GM12878 (cell line): Measurements from ENCODE around the gene PPP1R12B. TPM values are rescaled to one million over a fixed set of nuclear protein-coding genes. Genes with fewer than 3 reads are reported as not detected.

Experiments
- ATAC-seq: fragments of 200-7000 bp; cut with Tn5 transposase; 3 replicates; pipeline ENCODE4 v1.9.1; 2020; ENCODE audit warnings: mild to moderate bottlenecking, moderate library complexity
- BruUV-seq: library from RNA; stranded (reverse); fragments of 400-500 nt; replicated peaks from 2 replicates; lab custom pipeline; 2021; lab: Mats Ljungman, UMichigan
- CTCF ChIA-PET: fragments of 300-600 bp; sonication (Branson Sonifier 250); formaldehyde crosslinking; extraction: SDS; loops from one replicate; lab custom pipeline; 2021; ENCODE audit warnings: inconsistent platforms; lab: Yijun Ruan, JAX
- POLR2A ChIA-PET: fragments of 350-600 bp; formaldehyde crosslinking; extraction: SDS; loops from one replicate; lab custom pipeline; 2021; ENCODE audit warnings: inconsistent platforms; lab: Charles Lee
- RAD21 ChIA-PET: fragments of 300-600 bp; sonication (Branson Sonifier 250); formaldehyde crosslinking; loops from one replicate; lab custom pipeline; 2023; ENCODE audit warnings: antibody characterized with exemption; ENCODE audit not compliant: unreplicated experiment; lab: Charles Lee
- SMC1A ChIA-PET: fragments of 300-600 bp; sonication (Branson Sonifier 250); formaldehyde crosslinking; loops from one replicate; lab custom pipeline; 2023; ENCODE audit not compliant: unreplicated experiment, uncharacterized antibody; lab: Charles Lee
- DNase-seq: peaks from one replicate; pipeline ENCODE4 v3.0.0-alpha.2; 2011; ENCODE audit warnings: low read depth, low spot score
- FAIRE-seq: peaks from 3 replicates; lab custom pipeline; 2011; peaks lifted over from hg19 to GRCh38; lab: Jason Lieb, UNC
- H2AFZ ChIP-seq: 2 replicates; pipeline ENCODE4 v1.6.0; 2011; ENCODE audit warnings: low read depth, low read length, control low read depth; ENCODE audit not compliant: control insufficient read depth
- H3K27ac ChIP-seq: 2 replicates; pipeline ENCODE4 v1.5.1; 2011; ENCODE audit warnings: control low read depth; ENCODE audit not compliant: control insufficient read depth, insufficient read depth
- H3K27me3 ChIP-seq, 2 experiments: replicated peaks in 1 of 2; 2 replicates each; pipeline versions ENCODE4 v1.6.0 to v1.6.1; 2011; ENCODE audit warnings: low read length in 1 of 2; ENCODE audit not compliant: control insufficient read depth in 2 of 2, insufficient read depth in 2 of 2
- H3K36me3 ChIP-seq, 2 experiments: 2 replicates each; pipeline ENCODE4 v1.5.1; 2011; ENCODE audit warnings: low read length in 1 of 2; ENCODE audit not compliant: control insufficient read depth in 2 of 2, insufficient read depth in 2 of 2
- H3K4me1 ChIP-seq: 2 replicates; pipeline ENCODE4 v1.6.1; 2011; ENCODE audit warnings: mild to moderate bottlenecking, low read length, moderate library complexity, mixed read lengths; ENCODE audit not compliant: control insufficient read depth, insufficient read depth
- H3K4me2 ChIP-seq: 2 replicates; pipeline ENCODE4 v1.6.0; 2011; ENCODE audit warnings: control low read depth; ENCODE audit not compliant: control insufficient read depth, insufficient read depth
- H3K4me3 ChIP-seq: fragments of 200-600 bp; sonication (generic); 2 replicates; pipeline ENCODE4 v1.5.1; 2016
- H3K79me2 ChIP-seq: 2 replicates; pipeline ENCODE4 v1.6.0; 2011; ENCODE audit warnings: low read length; ENCODE audit not compliant: control insufficient read depth, insufficient read depth
- H3K9ac ChIP-seq: 2 replicates; pipeline ENCODE4 v1.8.0; 2011; ENCODE audit warnings: low read length, control low read depth, mixed read lengths; ENCODE audit not compliant: control insufficient read depth, insufficient read depth
- H3K9me3 ChIP-seq: replicated peaks from 3 replicates; pipeline ENCODE4 v1.5.1; 2011; ENCODE audit warnings: mild to moderate bottlenecking, low read length; ENCODE audit not compliant: control insufficient read depth, insufficient read depth
- H4K20me1 ChIP-seq: 2 replicates; pipeline ENCODE4 v1.6.0; 2011; ENCODE audit not compliant: control insufficient read depth, insufficient read depth
- ASH2L ChIP-seq: fragments of 300-600, 200-600 bp; sonication (generic); IDR thresholded peaks from 2 replicates; pipeline ENCODE4 v1.6.1; 2017; ENCODE audit warnings: low read depth, mild to moderate bottlenecking, borderline replicate concordance
- BCL11A ChIP-seq: IDR thresholded peaks from 2 replicates; pipeline ENCODE4 v1.6.1; 2011; ENCODE audit warnings: low read depth, low read length
- EGR1 ChIP-seq, 2 experiments: IDR thresholded peaks; 1 replicate in 1 of 2; 2 replicates in 1 of 2; pipeline ENCODE4 v1.6.1; 2011 to 2012; ENCODE audit warnings: low read depth in 2 of 2, low read length in 2 of 2, borderline replicate concordance in 1 of 2, mild to moderate bottlenecking in 1 of 2, moderate library complexity in 1 of 2
- FOXK2 ChIP-seq: fragments of 450-650 bp; IDR thresholded peaks from 2 replicates; pipeline ENCODE4 v1.6.1; 2017; ENCODE audit warnings: mild to moderate bottlenecking, moderate library complexity
- FOXM1 ChIP-seq: IDR thresholded peaks from 2 replicates; pipeline ENCODE4 v1.6.1; 2012; ENCODE audit warnings: low read depth, mild to moderate bottlenecking, inconsistent platforms, low read length, moderate library complexity
- GABPA ChIP-seq: IDR thresholded peaks from 2 replicates; pipeline ENCODE4 v1.6.1; 2014; ENCODE audit warnings: antibody characterized with exemption, low read depth, mild to moderate bottlenecking, inconsistent platforms
- GATAD2B ChIP-seq: fragments of 450-650 bp; conservative IDR thresholded peaks from 2 replicates; pipeline ENCODE4 v1.6.1; 2017; ENCODE audit warnings: low read depth, mild to moderate bottlenecking, moderate library complexity
- HDAC6 ChIP-seq: fragments of 200-600 bp; sonication (generic); IDR thresholded peaks from one replicate; pipeline ENCODE4 v1.8.0; 2017; ENCODE audit warnings: antibody characterized with exemption; ENCODE audit not compliant: unreplicated experiment
- IRF3 ChIP-seq: fragments of 450-650 bp; IDR thresholded peaks from 2 replicates; pipeline ENCODE4 v1.6.1; 2014; ENCODE audit warnings: mild to moderate bottlenecking
- JUNB ChIP-seq: IDR thresholded peaks from 2 replicates; pipeline ENCODE4 v1.6.1; 2016; ENCODE audit warnings: antibody characterized with exemption, mild to moderate bottlenecking
- KAT2A ChIP-seq: conservative IDR thresholded peaks from 2 replicates; pipeline ENCODE4 v1.6.1; 2011; ENCODE audit warnings: low read depth, low read length; ENCODE audit not compliant: control insufficient read depth
- MEF2A ChIP-seq: IDR thresholded peaks from 2 replicates; pipeline ENCODE4 v1.6.1; 2011; ENCODE audit warnings: low read depth, mild to moderate bottlenecking, low read length, moderate library complexity; ENCODE audit not compliant: insufficient read depth
- MYC ChIP-seq: IDR thresholded peaks from 2 replicates; pipeline ENCODE4 v1.6.1; 2011; ENCODE audit warnings: mild to moderate bottlenecking, low read length, moderate library complexity, inconsistent platforms; ENCODE audit not compliant: insufficient read depth, insufficient replicate concordance, insufficient read length, severe bottlenecking
- PAX5 ChIP-seq: IDR thresholded peaks from 2 replicates; pipeline ENCODE4 v1.6.1; 2011; ENCODE audit warnings: low read depth, low read length, borderline replicate concordance
- PAX8 ChIP-seq: fragments of 450-650 bp; IDR thresholded peaks from 2 replicates; pipeline ENCODE4 v1.6.1; 2017; ENCODE audit warnings: mild to moderate bottlenecking, moderate library complexity
- RELA ChIP-seq: fragments of 450-650 bp; IDR thresholded peaks from 2 replicates; pipeline ENCODE4 v1.8.0; 2014; ENCODE audit warnings: borderline replicate concordance; ENCODE audit not compliant: partially characterized antibody
- SPI1 ChIP-seq: IDR thresholded peaks from 2 replicates; pipeline ENCODE4 v1.6.1; 2011; ENCODE audit warnings: low read depth, mild to moderate bottlenecking, low read length, moderate library complexity, borderline replicate concordance; ENCODE audit not compliant: insufficient read depth
- YBX1 ChIP-seq: fragments of 450-650 bp; IDR thresholded peaks from 2 replicates; pipeline ENCODE4 v1.6.1; 2016; ENCODE audit warnings: antibody characterized with exemption
- WGBS: methylation state at CpG from one replicate; pipeline ENCODE4 v1.1.6; 2016; ENCODE audit warnings: low lambda C conversion rate; ENCODE audit not compliant: insufficient replicate concordance, insufficient coverage; ENCODE audit errors: missing lambda C conversion rate; 5-methylcytosine and 5-hydroxymethylcytosine counted together
- in situ Hi-C: fragments of 300-500 bp; cut with MboI; formaldehyde crosslinking; loops from 9 replicates; pipeline ENCODE4 v1.14.3; 2018; ENCODE audit warnings: mixed read lengths
- intact Hi-C: fragments of 100-400 bp; cut with micrococcal nuclease; formaldehyde crosslinking; loops from one replicate; pipeline ENCODE4 v1.14.2; 2022; ENCODE audit not compliant: unreplicated experiment
- polyA plus RNA-seq, 11 experiments: library from polyadenylated mRNA; depleted of rRNA in 4 of 11; unstranded in 6 of 11; stranded (reverse) in 5 of 11; fragments of >200 nt; fragmentation: Nextera tagmentation in 4 of 11; fragmentation: Illumina TruSeq in 1 of 11; extraction: Ambion mirVana in 4 of 11; extraction: Trizol in 1 of 11; gene quantifications; 1 replicate in 1 of 11; 2 replicates in 10 of 11; pipeline versions ENCODE4 v1.2.1 to v1.2.3, GENCODE V29; 2011 to 2016; ENCODE audit warnings: inconsistent platforms in 2 of 11, missing spikeins in 2 of 11, low read depth in 1 of 11
- total RNA-seq, 4 experiments: library from RNA; depleted of rRNA in 3 of 4; stranded (reverse); fragments of >200 nt in 3 of 4; fragmentation: Illumina TruSeq in 1 of 4; extraction: Trizol in 1 of 4; gene quantifications; 2 replicates each; pipeline versions ENCODE4 v1.2.1 to v1.2.3, GENCODE V29; 2013 to 2021

Gene PPP1R12B
- total and polyA plus RNA-seq, 10 of the 15 experiments (the other 5 are each of a cell fraction or from before 2014, with no cell fraction given): 0.29 to 9.4 (median 4.7) TPM

- POLR2A ChIA-PET: no interaction called here
- DNase-seq: no peak
- no peak overlapping the region for H3K4me2 ChIP-seq
- peaks cover 0 to 2% of the 10 kb centered on the region in 2 experiments; a peak in 2 of 4 replicates for H3K27me3 ChIP-seq
- SMC1A ChIA-PET: interaction anchor here (1.2 kb wide), 2 partner anchors 10 to 15 kb away, joined by 4 read pairs; no protein-coding TSS in a partner anchor
- H3K36me3 ChIP-seq: no peaks in the 10 kb centered on the region
- no peak for TF ChIP-seq MEF2A
- no peak for TF ChIP-seq FOXM1
- TF ChIP-seq GATAD2B: no peak
- no peak for TF ChIP-seq KAT2A
- no peak for TF ChIP-seq HDAC6
- no peak for TF ChIP-seq BCL11A
- TF ChIP-seq PAX5: no peak
- TF ChIP-seq JUNB: no peak
- TF ChIP-seq EGR1 (IDR thresholded peaks at IDR 0.05; ENCODE audit: borderline replicate concordance in 1 of 2, low read depth in 2 of 2, low read length in 2 of 2): no peak
- no peak for TF ChIP-seq GABPA
- no peak for TF ChIP-seq PAX8
- TF ChIP-seq SPI1: no peak
- TF ChIP-seq FOXK2: no peak
- no peak for TF ChIP-seq IRF3
- no peak for TF ChIP-seq ASH2L
- TF ChIP-seq MYC: no peak
- no peak for TF ChIP-seq RELA
- TF ChIP-seq YBX1: no peak
- CTCF ChIA-PET: interaction anchor here (1.0 to 3.1 kb wide), 6 partner anchors 10 to 413 kb away, joined by 3 to 13 read pairs (median 6); partner anchors contain the start of gene LGR6
- no TSS peak for BruUV-seq
- no peak for ATAC-seq
- H3K4me1 ChIP-seq: no peaks in the 10 kb centered on the region
- no peak overlapping the region for H3K9ac ChIP-seq
- whole genome bisulfite sequencing: 18% methylated on average over 9 of the region's 9 CpGs
- RAD21 ChIA-PET: interaction anchor here (1.4 kb wide), 1 partner anchor 32 kb away, joined by 4 read pairs; no protein-coding TSS in a partner anchor
- H3K27ac ChIP-seq: no peak overlapping the region
- H3K79me2 ChIP-seq: no peaks in the 10 kb centered on the region
- intact Hi-C loops (no loop called here), in situ Hi-C loops (no loop called here)
- H3K9me3 ChIP-seq: no peaks in the 10 kb centered on the region
- no peak overlapping the region for H3K4me3 ChIP-seq
- no peaks in the 10 kb centered on the region; the same call in 1 of the 2 replicates for H4K20me1 ChIP-seq
- H2AFZ ChIP-seq: no peak overlapping the region
- no peak for FAIRE-seq
Observed at GRCh38 chr1:202306535-202307345, 41.8 kb upstream of the PPP1R12B start.
